ENCODE results near the gene SBF2.

SBF2 gene

GRCh38 chr11:9787981-9788521, 506.0 kb downstream of the SBF2 start:
- in situ Hi-C loops (cut with MboI; ENCODE audit: low sequenced_read_pairs) = no loop called here

- in situ Hi-C loops (cut with MboI; ENCODE audit: low sequenced_read_pairs) = no loop called here
Measured at GRCh38 chr11:9787260-9787659, 506.8 kb downstream of the SBF2 start.

GRCh38 chr11:9784602-9785315, 509.3 kb downstream of the SBF2 start:
- in situ Hi-C loops (cut with MboI; ENCODE audit: low sequenced_read_pairs) = no loop called here

- in situ Hi-C loops (cut with MboI; ENCODE audit: low sequenced_read_pairs) = no loop called here
Measured at GRCh38 chr11:9783986-9784385, 510.0 kb downstream of the SBF2 start.

GRCh38 chr11:9780929-9781328, 513.1 kb downstream of the SBF2 start:
- in situ Hi-C loops (cut with MboI; ENCODE audit: low sequenced_read_pairs) = no loop called here

- in situ Hi-C loops (cut with MboI; ENCODE audit: low sequenced_read_pairs) = no loop called here
Measured at GRCh38 chr11:9777525-9777924, 516.5 kb downstream of the SBF2 start.

- in situ Hi-C loops (cut with MboI; ENCODE audit: low sequenced_read_pairs) = no loop called here
Measured at GRCh38 chr11:9777066-9777465, 517.0 kb downstream of the SBF2 start.

GRCh38 chr11:9776203-9776602, 517.8 kb downstream of the SBF2 start:
- in situ Hi-C loops (cut with MboI; ENCODE audit: low sequenced_read_pairs) = no loop called here

GRCh38 chr11:9775398-9775779, 518.6 kb downstream of the SBF2 start:
- in situ Hi-C loops (cut with MboI; ENCODE audit: low sequenced_read_pairs) = no loop called here

GRCh38 chr11:9774591-9775397, 519.2 kb downstream of the SBF2 start:
- in situ Hi-C loops (cut with MboI; ENCODE audit: low sequenced_read_pairs) = loop anchor here (25.0 kb wide), 2 partner anchors 188 to 538 kb away; partner anchors contain the start of gene ADM

- in situ Hi-C loops (cut with MboI; ENCODE audit: low sequenced_read_pairs) = loop anchor here (25.0 kb wide), 2 partner anchors 188 to 538 kb away; partner anchors contain the start of gene ADM
Measured at GRCh38 chr11:9774109-9774508, 519.9 kb downstream of the SBF2 start.

- in situ Hi-C loops (cut with MboI; ENCODE audit: low sequenced_read_pairs) = loop anchor here (25.0 kb wide), 2 partner anchors 189 to 539 kb away; partner anchors contain the start of gene ADM
Measured at GRCh38 chr11:9773524-9773923, 520.5 kb downstream of the SBF2 start.

GRCh38 chr11:9772218-9772617, 521.8 kb downstream of the SBF2 start:
- in situ Hi-C loops (cut with MboI; ENCODE audit: low sequenced_read_pairs) = loop anchor here (25.0 kb wide), 2 partner anchors 190 to 540 kb away; partner anchors contain the start of gene ADM

GRCh38 chr11:9771071-9771511, 522.9 kb downstream of the SBF2 start:
- in situ Hi-C loops (cut with MboI; ENCODE audit: low sequenced_read_pairs) = loop anchor here (25.0 kb wide), 2 partner anchors 191 to 541 kb away; partner anchors contain the start of gene ADM

- in situ Hi-C loops (cut with MboI; ENCODE audit: low sequenced_read_pairs) = loop anchor here (25.0 kb wide), 2 partner anchors 193 to 543 kb away; partner anchors contain the start of gene ADM
Measured at GRCh38 chr11:9769621-9770020, 524.4 kb downstream of the SBF2 start.

GRCh38 chr11:9765320-9766101, 528.5 kb downstream of the SBF2 start:
- in situ Hi-C loops (cut with MboI; ENCODE audit: low sequenced_read_pairs) = loop anchor here (25.0 kb wide), 2 partner anchors 197 to 547 kb away; partner anchors contain the start of gene ADM

GRCh38 chr11:9763301-9763700, 530.7 kb downstream of the SBF2 start:
- in situ Hi-C loops (cut with MboI; ENCODE audit: low sequenced_read_pairs) = loop anchor here (25.0 kb wide), 2 partner anchors 199 to 549 kb away; partner anchors contain the start of gene ADM

GRCh38 chr11:9762531-9762930, 531.5 kb downstream of the SBF2 start:
- in situ Hi-C loops (cut with MboI; ENCODE audit: low sequenced_read_pairs) = loop anchor here (25.0 kb wide), 2 partner anchors 200 to 550 kb away; partner anchors contain the start of gene ADM

- in situ Hi-C loops (cut with MboI; ENCODE audit: low sequenced_read_pairs) = loop anchor here (25.0 kb wide), 2 partner anchors 201 to 551 kb away; partner anchors contain the start of gene ADM
Measured at GRCh38 chr11:9761441-9761945, 532.5 kb downstream of the SBF2 start.

- in situ Hi-C loops (cut with MboI; ENCODE audit: low sequenced_read_pairs) = loop anchor here (25.0 kb wide), 2 partner anchors 202 to 552 kb away; partner anchors contain the start of gene ADM
Measured at GRCh38 chr11:9760193-9760575, 533.8 kb downstream of the SBF2 start.

All from HL-60/S4 (cell line).